Measurements from ENCODE around the gene PAQR8. TPM values are rescaled to one million over a fixed set of nuclear protein-coding genes. Genes with fewer than 3 reads are reported as not detected.

Gene PAQR8
- total and polyA plus RNA-seq, 11 donors: 1.3 to 7.5 (median 3.6) TPM

GRCh38 chr6:52346503-52346902 lies 15.4 kb upstream of the PAQR8 start:
- no peak overlapping the region for H3K4me3 ChIP-seq
- intact Hi-C loops (cut with DNase I): no loop called here
- H3K36me3 ChIP-seq: no peaks in the 10 kb centered on the region
- ATAC-seq (no peak), DNase-seq (no peak)
- H3K27ac ChIP-seq: no peak overlapping the region
- H3K27me3 ChIP-seq: no peaks in the 10 kb centered on the region
- H3K9me3 ChIP-seq: no peaks in the 10 kb centered on the region
- 79 to 92% (median 90%) methylated on average over 2 of the region's 2 CpGs for WGBS, 4 donors
- no peak for TF ChIP-seq POLR2A (IDR thresholded peaks at IDR 0.05)
- TF ChIP-seq CTCF (IDR thresholded peaks at IDR 0.05): no peak
- H3K4me1 ChIP-seq: no peaks in the 10 kb centered on the region

- H3K4me1 ChIP-seq: peaks cover 0 to 11% (median 0%) of the 10 kb centered on the region in 12 donors
- ATAC-seq (no peak), DNase-seq (no peak)
- WGBS, 4 donors: 74 to 81% (median 76%) methylated on average over 1 of the region's 1 CpG
- H3K27ac ChIP-seq: no peak overlapping the region
- no peak for TF ChIP-seq POLR2A (IDR thresholded peaks at IDR 0.05)
- no peak for TF ChIP-seq CTCF (IDR thresholded peaks at IDR 0.05)
- no peak overlapping the region for H3K4me3 ChIP-seq
- intact Hi-C loops (cut with DNase I): no loop called here
- no peaks in the 10 kb centered on the region for H3K27me3 ChIP-seq
- H3K9me3 ChIP-seq: no peaks in the 10 kb centered on the region
- H3K36me3 ChIP-seq: no peaks in the 10 kb centered on the region
These were observed 14.1 kb upstream of the PAQR8 start for GRCh38 chr6:52347818-52348217.

DNA sequence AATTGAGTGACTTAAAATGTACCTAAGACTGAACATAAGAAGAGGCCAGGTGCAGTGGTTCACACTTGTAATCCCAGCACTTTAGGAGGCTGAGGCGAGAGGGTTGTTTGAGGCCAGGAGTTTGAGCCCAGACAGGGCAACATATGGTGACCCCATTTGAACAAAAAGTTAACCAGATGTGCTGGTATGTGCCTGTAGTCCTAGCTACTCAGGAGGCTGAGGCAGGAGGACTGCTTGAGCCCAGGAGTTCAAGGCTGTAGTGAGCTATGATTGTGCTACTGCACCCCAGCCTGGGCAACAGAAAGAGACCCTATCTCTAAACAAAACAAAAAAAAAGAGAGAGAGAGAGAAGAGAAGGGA lies 10.1 kb upstream of the PAQR8 start:
- no peak for TF ChIP-seq POLR2A (IDR thresholded peaks at IDR 0.05)
- TF ChIP-seq CTCF (IDR thresholded peaks at IDR 0.05): no peak
- intact Hi-C loops (cut with DNase I): no loop called here
- DNase-seq: no peak
- no peak overlapping the region for H3K4me3 ChIP-seq
- 91 to 100% (median 96%) methylated on average over 1 of the region's 1 CpG for WGBS, 4 donors
- no peaks in the 10 kb centered on the region for H3K27me3 ChIP-seq
- ATAC-seq: no peak
- no peaks in the 10 kb centered on the region for H3K36me3 ChIP-seq
- H3K27ac ChIP-seq: peak overlapping the region in 2 of 12 donors; percentile 19 to 39
- peaks cover 0 to 19% (median 0%) of the 10 kb centered on the region in 12 donors for H3K4me1 ChIP-seq
- no peaks in the 10 kb centered on the region for H3K9me3 ChIP-seq

GRCh38 chr6:52352239-52353018 lies 9.5 kb upstream of the PAQR8 start:
- intact Hi-C loops (cut with DNase I): no loop called here
- peak in 3 of 4 donors; percentile 54 to 76 (median 69) for ATAC-seq
- DNase-seq: peak in 2 of 5 donors; percentile 30
- Histone ChIP-seq H3K4me1 (peaks cover 0 to 19% (median 0%) of the 10 kb centered on the region in 12 donors), H3K27me3 (no peaks in the 10 kb centered on the region), H3K27ac (peak overlapping the region in 2 of 12 donors; percentile 19 to 39), H3K4me3 (no peak overlapping the region), H3K36me3 (no peaks in the 10 kb centered on the region), H3K9me3 (no peaks in the 10 kb centered on the region)
- 40 to 60% (median 53%) methylated on average over 5 of the region's 5 CpGs for WGBS, 4 donors
- TF ChIP-seq CTCF (IDR thresholded peaks at IDR 0.05): no peak
- no peak for TF ChIP-seq POLR2A (IDR thresholded peaks at IDR 0.05)

Measured in heart left ventricle (tissue), 16 donors.